ENCODE data around the gene ZBTB26.

DNA sequence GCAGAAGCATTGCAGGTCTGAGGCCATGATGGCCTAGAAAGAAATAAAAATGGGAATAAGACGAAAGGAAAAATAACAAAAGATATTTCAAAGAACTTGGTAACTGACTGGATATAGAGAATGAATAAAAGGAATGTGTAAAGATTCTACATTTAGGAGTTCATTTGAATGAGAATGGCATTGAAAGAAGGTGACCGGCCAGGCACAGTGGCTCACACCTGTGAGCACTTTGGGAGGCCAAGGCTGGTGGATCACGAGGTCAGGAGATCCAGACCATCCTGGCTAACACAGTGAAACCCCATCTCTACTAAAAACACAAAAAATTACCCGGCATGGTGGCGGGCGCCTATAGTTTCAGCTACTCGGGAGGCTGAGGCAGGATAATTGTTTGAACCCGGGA, 8.6 kb downstream of the ZBTB26 start:
- TF ChIP-seq SRF (IDR thresholded peaks at IDR 0.05; ENCODE audit: low read depth in 2 of 2, low read length in 2 of 2) (no peak), SREBF1 (IDR thresholded peaks at IDR 0.05; ENCODE audit: low read length) (no peak), ETV6 (conservative IDR thresholded peaks at IDR 0.05 in 1 of 2, IDR thresholded peaks at IDR 0.05 in 1 of 2; ENCODE audit: borderline replicate concordance in 1 of 2, low read depth in 1 of 2) (no peak), MYC (IDR thresholded peaks at IDR 0.05; ENCODE audit: insufficient read depth, insufficient read length, insufficient replicate concordance, low read length, severe bottlenecking) (no peak), NFIC (IDR thresholded peaks at IDR 0.05; ENCODE audit: low read depth, low read length) (no peak), POLR2A (IDR thresholded peaks at IDR 0.05; ENCODE audit: low read depth, low read length) (no peak), SMC3 (IDR thresholded peaks at IDR 0.05; ENCODE audit: borderline replicate concordance, low read length) (no peak), TCF12 (IDR thresholded peaks at IDR 0.05; ENCODE audit: low read depth, low read length) (no peak), CREM (IDR thresholded peaks at IDR 0.05; ENCODE audit: low read depth) (no peak)
- TF ChIP-seq, protein P1, sequence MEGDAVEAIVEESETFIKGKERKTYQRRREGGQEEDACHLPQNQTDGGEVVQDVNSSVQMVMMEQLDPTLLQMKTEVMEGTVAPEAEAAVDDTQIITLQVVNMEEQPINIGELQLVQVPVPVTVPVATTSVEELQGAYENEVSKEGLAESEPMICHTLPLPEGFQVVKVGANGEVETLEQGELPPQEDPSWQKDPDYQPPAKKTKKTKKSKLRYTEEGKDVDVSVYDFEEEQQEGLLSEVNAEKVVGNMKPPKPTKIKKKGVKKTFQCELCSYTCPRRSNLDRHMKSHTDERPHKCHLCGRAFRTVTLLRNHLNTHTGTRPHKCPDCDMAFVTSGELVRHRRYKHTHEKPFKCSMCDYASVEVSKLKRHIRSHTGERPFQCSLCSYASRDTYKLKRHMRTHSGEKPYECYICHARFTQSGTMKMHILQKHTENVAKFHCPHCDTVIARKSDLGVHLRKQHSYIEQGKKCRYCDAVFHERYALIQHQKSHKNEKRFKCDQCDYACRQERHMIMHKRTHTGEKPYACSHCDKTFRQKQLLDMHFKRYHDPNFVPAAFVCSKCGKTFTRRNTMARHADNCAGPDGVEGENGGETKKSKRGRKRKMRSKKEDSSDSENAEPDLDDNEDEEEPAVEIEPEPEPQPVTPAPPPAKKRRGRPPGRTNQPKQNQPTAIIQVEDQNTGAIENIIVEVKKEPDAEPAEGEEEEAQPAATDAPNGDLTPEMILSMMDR (IDR thresholded peaks at IDR 0.05 in 2 of 3, conservative IDR thresholded peaks at IDR 0.05 in 1 of 3; ENCODE audit: control insufficient read depth in 2 of 3, extremely low read depth in 1 of 3, insufficient read depth in 1 of 3, low read depth in 3 of 3, low read length in 3 of 3): no peak
- TF ChIP-seq, protein P2, sequence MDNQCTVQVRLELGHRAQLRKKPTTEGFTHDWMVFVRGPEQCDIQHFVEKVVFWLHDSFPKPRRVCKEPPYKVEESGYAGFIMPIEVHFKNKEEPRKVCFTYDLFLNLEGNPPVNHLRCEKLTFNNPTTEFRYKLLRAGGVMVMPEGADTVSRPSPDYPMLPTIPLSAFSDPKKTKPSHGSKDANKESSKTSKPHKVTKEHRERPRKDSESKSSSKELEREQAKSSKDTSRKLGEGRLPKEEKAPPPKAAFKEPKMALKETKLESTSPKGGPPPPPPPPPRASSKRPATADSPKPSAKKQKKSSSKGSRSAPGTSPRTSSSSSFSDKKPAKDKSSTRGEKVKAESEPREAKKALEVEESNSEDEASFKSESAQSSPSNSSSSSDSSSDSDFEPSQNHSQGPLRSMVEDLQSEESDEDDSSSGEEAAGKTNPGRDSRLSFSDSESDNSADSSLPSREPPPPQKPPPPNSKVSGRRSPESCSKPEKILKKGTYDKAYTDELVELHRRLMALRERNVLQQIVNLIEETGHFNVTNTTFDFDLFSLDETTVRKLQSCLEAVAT (IDR thresholded peaks at IDR 0.05): no peak
